HFF-Myc (cell line): ENCODE data around the gene MCM9.
A peak's percentile ranks its signal among the peaks of the same experiment; 100 is the strongest.

Experiments used
- DNase-seq: peaks from one replicate; pipeline ENCODE4 v3.0.0-alpha.2; 2011; ENCODE audit warnings: low read depth; ENCODE audit errors: extremely low read depth
- H3K4me3 ChIP-seq: replicated peaks from 2 replicates; pipeline ENCODE4 v1.5.1; 2011; ENCODE audit warnings: low read depth, mild to moderate bottlenecking, control low read depth, low read length
- CTCF ChIP-seq: IDR thresholded peaks from 2 replicates; pipeline ENCODE4 v1.5.1; 2012; ENCODE audit warnings: mild to moderate bottlenecking, low read depth, low read length, control low read depth; ENCODE audit errors: missing control alignments

MCM9 gene

GRCh38 chr6:118971682-118972081, 36.7 kb upstream of the MCM9 start:
- no peak overlapping the region for H3K4me3 ChIP-seq
- no peak for TF ChIP-seq CTCF
- no peak for DNase-seq

GRCh38 chr6:118970866-118971265, 35.9 kb upstream of the MCM9 start:
- TF ChIP-seq CTCF, result no peak
- DNase-seq, result no peak
- H3K4me3 ChIP-seq, result no peak overlapping the region

- DNase-seq, result no peak
- H3K4me3 ChIP-seq, result no peak overlapping the region
- peak; percentile 7 for TF ChIP-seq CTCF
Measured at GRCh38 chr6:118968416-118968815, 33.5 kb upstream of the MCM9 start.

- TF ChIP-seq CTCF, result no peak
- H3K4me3 ChIP-seq, result no peak overlapping the region
- DNase-seq, result no peak
Measured at GRCh38 chr6:118967239-118967638, 32.3 kb upstream of the MCM9 start.

GRCh38 chr6:118965843-118966370, 30.9 kb upstream of the MCM9 start:
- no peak for DNase-seq
- H3K4me3 ChIP-seq, result no peak overlapping the region
- no peak for TF ChIP-seq CTCF

GRCh38 chr6:118965371-118965770, 30.4 kb upstream of the MCM9 start:
- H3K4me3 ChIP-seq, result no peak overlapping the region
- no peak for TF ChIP-seq CTCF
- DNase-seq, result no peak

GRCh38 chr6:118963003-118963402, 28.0 kb upstream of the MCM9 start:
- no peak for DNase-seq
- TF ChIP-seq CTCF, result no peak
- H3K4me3 ChIP-seq, result no peak overlapping the region
